22Rv1 (cell line): ENCODE results near the gene GABRB1.

Experiments used
- CTCF ChIP-seq: fragments of 450-650 bp; IDR thresholded peaks from 2 replicates; pipeline ENCODE4 v1.5.1; 2017; ENCODE audit warnings: mild to moderate bottlenecking
- ZFX ChIP-seq: fragments of 450-650 bp; IDR thresholded peaks from 2 replicates; pipeline ENCODE4 v1.6.1; 2017; ENCODE audit warnings: antibody characterized with exemption, borderline replicate concordance

GRCh38 chr4:47418147-47418546 is 386.8 kb downstream of the GABRB1 start:
- TF ChIP-seq CTCF (no peak), ZFX (no peak)
